MG63 (cell line): ENCODE results near the gene STK39. TPM values are rescaled to one million over a fixed set of nuclear protein-coding genes. Genes with fewer than 3 reads are reported as not detected.
"Not testable (repeated sequence)": the region's sequence is repeated elsewhere in the genome, so short reads cannot be mapped to it uniquely, and the experiment has no call there.

ENCODE experiments used
- DNase-seq: peaks from one replicate; pipeline ENCODE4 v3.0.0-alpha.2; 2020
- H3K27me3 ChIP-seq: fragments of 250-450 bp; sonication (Bioruptor Pico); 2 replicates; pipeline ENCODE4 v1.5.1; 2020; ENCODE audit warnings: mild to moderate bottlenecking, moderate library complexity
- H3K36me3 ChIP-seq: fragments of 250-450 bp; sonication (Bioruptor Pico); 2 replicates; pipeline ENCODE4 v1.5.1; 2020; ENCODE audit warnings: mild to moderate bottlenecking, moderate library complexity
- H3K4me3 ChIP-seq: fragments of 250-450 bp; sonication (Bioruptor Pico); 2 replicates; pipeline ENCODE4 v1.5.1; 2020; ENCODE audit warnings: mild to moderate bottlenecking, moderate library complexity
- H3K9me3 ChIP-seq: fragments of 250-450 bp; sonication (Bioruptor Pico); 2 replicates; pipeline ENCODE4 v1.5.1; 2020; ENCODE audit warnings: mild to moderate bottlenecking, moderate library complexity
- total RNA-seq: library from RNA; depleted of rRNA; stranded (reverse); fragments of >200 nt; shearing (Covaris generic); gene quantifications from 2 replicates; pipeline ENCODE4 v1.2.3, GENCODE V29; 2014; ENCODE audit warnings: low replicate concordance

STK39 gene
- total RNA-seq, 1 experiment from 2014 or later, result 28.1 TPM

DNA sequence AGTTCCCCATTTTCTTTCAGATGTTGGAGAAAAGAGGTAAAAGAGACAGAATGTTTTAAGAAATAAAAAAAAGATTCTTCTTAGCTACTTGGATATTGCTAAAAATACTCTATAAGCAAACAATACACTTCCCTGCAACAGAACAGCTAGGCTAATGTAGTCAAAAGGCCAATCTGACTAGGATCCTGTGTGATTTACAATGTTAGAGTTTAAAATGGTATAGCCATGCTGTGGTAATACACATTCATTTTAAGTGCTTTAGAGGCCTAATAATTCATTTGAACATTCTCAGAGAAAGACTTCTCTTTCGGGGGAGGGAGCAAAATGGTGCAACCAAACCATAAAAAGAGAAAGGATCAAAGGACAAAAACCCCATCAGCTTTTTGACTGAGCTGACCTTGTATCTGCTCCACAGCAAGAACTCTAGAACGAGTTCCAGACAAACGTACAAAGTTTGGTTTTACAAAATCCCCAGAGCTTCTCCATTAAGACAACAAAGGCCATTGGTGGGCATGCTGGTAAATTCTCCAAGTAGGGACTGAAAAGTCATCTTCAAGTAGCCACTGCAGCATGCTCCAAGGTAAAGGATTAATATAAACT is 200.2 kb downstream of the STK39 start:
- no peaks in the 10 kb centered on the region for H3K27me3 ChIP-seq
- no peak overlapping the region for H3K4me3 ChIP-seq
- no peaks in the 10 kb centered on the region for H3K9me3 ChIP-seq
- DNase-seq, result no peak
- H3K36me3 ChIP-seq, result peaks cover 2% of the 10 kb centered on the region; the same call in 1 of the 2 replicates

- H3K36me3 ChIP-seq, result peaks cover 4% of the 10 kb centered on the region; the same call in 1 of the 2 replicates
- no peak overlapping the region for H3K4me3 ChIP-seq
- H3K9me3 ChIP-seq, result no peaks in the 10 kb centered on the region
- no peak for DNase-seq
- no peaks in the 10 kb centered on the region for H3K27me3 ChIP-seq
Observed at GRCh38 chr2:168044579-168044978, 202.8 kb downstream of the STK39 start.

DNA sequence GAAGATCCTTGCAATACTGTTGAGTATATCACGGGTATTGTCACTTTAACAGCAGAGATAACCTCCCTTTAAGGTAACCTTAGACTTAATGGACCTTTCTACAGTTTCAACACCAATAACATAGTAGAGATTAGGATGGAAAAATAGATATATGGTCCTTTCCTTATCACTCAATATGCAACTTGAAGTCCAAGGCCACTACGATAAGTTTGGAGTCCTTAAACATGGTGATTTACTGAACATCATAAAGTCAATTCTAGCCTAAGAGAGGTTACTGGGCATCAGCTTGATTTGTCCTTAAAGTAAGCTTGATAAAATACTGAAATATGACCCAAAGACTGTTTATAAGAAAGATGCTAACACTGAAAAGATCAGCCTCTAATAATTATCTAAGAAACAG is 203.2 kb downstream of the STK39 start:
- H3K4me3 ChIP-seq, result no peak overlapping the region
- no peak for DNase-seq
- H3K9me3 ChIP-seq, result no peaks in the 10 kb centered on the region
- peaks cover 4% of the 10 kb centered on the region; the same call in 1 of the 2 replicates for H3K36me3 ChIP-seq
- H3K27me3 ChIP-seq, result no peaks in the 10 kb centered on the region

GRCh38 chr2:168042127-168042824 is 205.1 kb downstream of the STK39 start:
- H3K27me3 ChIP-seq, H3K4me3 ChIP-seq, H3K9me3 ChIP-seq, H3K36me3 ChIP-seq, DNase-seq: not testable (repeated sequence)

- no peak for DNase-seq
- H3K36me3 ChIP-seq, result peaks cover 7% of the 10 kb centered on the region; the same call in 1 of the 2 replicates
- no peaks in the 10 kb centered on the region for H3K27me3 ChIP-seq
- H3K4me3 ChIP-seq, result no peak overlapping the region
- H3K9me3 ChIP-seq, result no peaks in the 10 kb centered on the region
Observed at GRCh38 chr2:168039881-168040280, 207.5 kb downstream of the STK39 start.

DNA sequence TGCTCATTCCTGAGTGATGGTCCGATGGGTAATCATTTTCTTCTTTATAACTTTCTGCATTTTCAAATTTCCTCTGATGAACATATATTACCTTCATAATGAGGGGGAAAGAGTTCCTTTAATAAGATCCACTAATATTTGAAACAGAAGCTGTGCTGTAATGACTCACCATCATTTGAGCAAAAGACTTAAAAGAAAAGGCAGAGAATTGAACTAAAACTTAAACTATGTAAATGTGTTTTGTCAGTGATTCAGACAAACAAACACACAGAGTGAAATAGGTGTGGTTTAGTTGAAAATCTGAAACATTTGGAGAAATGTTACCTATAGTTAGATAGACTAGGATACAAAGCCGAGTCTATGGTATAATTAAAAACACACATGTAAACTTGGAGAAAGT is 209.6 kb downstream of the STK39 start:
- H3K9me3 ChIP-seq, result no peaks in the 10 kb centered on the region
- no peaks in the 10 kb centered on the region for H3K27me3 ChIP-seq
- DNase-seq, result no peak
- peaks cover 7% of the 10 kb centered on the region; the same call in 1 of the 2 replicates for H3K36me3 ChIP-seq
- H3K4me3 ChIP-seq, result no peak overlapping the region

DNA sequence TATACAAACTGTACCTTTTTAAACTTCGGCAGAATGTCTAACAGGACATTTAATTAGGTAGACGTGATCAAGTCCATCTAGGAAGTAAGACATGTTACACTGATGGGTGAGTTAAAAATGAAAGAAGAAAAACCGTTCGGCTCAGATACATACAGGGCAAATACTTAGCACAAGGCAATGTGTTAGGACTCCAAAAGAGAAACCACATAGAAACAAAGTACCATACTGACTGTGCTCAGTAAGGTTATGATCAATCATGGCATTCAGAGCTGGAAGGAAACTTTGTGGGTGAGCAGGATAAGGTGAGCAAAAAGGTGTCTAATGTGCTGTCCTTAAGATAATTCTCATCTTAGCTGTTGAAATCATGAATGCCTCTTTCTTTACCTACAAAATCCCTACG is 211.9 kb downstream of the STK39 start:
- Histone ChIP-seq H3K9me3 (no peaks in the 10 kb centered on the region), H3K4me3 (no peak overlapping the region)
- no peak for DNase-seq

GRCh38 chr2:168034616-168035015 is 212.8 kb downstream of the STK39 start:
- H3K27me3 ChIP-seq, result no peaks in the 10 kb centered on the region
- H3K36me3 ChIP-seq, result peaks cover 3% of the 10 kb centered on the region; the same call in 1 of the 2 replicates
- H3K9me3 ChIP-seq, result no peaks in the 10 kb centered on the region
- DNase-seq, result no peak
- H3K4me3 ChIP-seq, result no peak overlapping the region

More for the DNA sequence above, 211.9 kb downstream of the STK39 start:
- Histone ChIP-seq H3K27me3 (no peaks in the 10 kb centered on the region), H3K36me3 (peaks cover 3% of the 10 kb centered on the region; the same call in 1 of the 2 replicates)

DNA sequence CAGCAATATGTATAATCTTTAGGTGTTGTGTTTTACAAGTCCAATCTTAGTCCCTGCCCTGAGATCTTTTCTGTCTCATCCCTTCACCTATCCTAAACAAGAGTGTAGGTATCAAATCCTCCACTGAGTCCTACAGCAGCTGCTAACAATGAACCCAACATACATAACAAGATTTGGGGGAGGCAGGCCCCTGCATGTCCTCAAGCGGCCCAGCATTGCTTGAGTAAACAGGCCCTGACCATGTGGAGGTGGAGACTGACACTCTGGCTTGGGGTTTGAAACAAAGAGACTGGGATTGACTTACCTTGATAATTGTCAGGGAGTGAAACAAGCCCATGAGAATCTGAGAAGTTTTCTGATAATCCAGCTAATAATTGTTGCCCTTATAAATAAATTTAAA is 213.4 kb downstream of the STK39 start:
- Histone ChIP-seq H3K36me3 (peaks cover 3% of the 10 kb centered on the region; the same call in 1 of the 2 replicates), H3K9me3 (no peaks in the 10 kb centered on the region), H3K27me3 (no peaks in the 10 kb centered on the region)

GRCh38 chr2:168032091-168032490 is 215.3 kb downstream of the STK39 start:
- DNase-seq, result no peak
- H3K9me3 ChIP-seq, result no peaks in the 10 kb centered on the region
- peaks cover 3% of the 10 kb centered on the region; the same call in 1 of the 2 replicates for H3K36me3 ChIP-seq
- no peak overlapping the region for H3K4me3 ChIP-seq
- H3K27me3 ChIP-seq, result no peaks in the 10 kb centered on the region

More for the DNA sequence above, 213.4 kb downstream of the STK39 start:
- DNase-seq, result no peak
- H3K4me3 ChIP-seq, result no peak overlapping the region

GRCh38 chr2:168030862-168031624 is 216.4 kb downstream of the STK39 start:
- H3K27me3 ChIP-seq, result no peaks in the 10 kb centered on the region
- peaks cover 3% of the 10 kb centered on the region; the same call in 1 of the 2 replicates for H3K36me3 ChIP-seq
- DNase-seq, result no peak
- no peaks in the 10 kb centered on the region for H3K9me3 ChIP-seq
- no peak overlapping the region for H3K4me3 ChIP-seq

GRCh38 chr2:168029071-168029470 is 218.3 kb downstream of the STK39 start:
- no peaks in the 10 kb centered on the region for H3K9me3 ChIP-seq
- no peaks in the 10 kb centered on the region for H3K36me3 ChIP-seq
- DNase-seq, result no peak
- H3K4me3 ChIP-seq, result no peak overlapping the region
- H3K27me3 ChIP-seq, result no peaks in the 10 kb centered on the region

GRCh38 chr2:168028362-168028761 is 219.0 kb downstream of the STK39 start:
- H3K4me3 ChIP-seq, result no peak overlapping the region
- no peaks in the 10 kb centered on the region for H3K36me3 ChIP-seq
- DNase-seq, result no peak
- no peaks in the 10 kb centered on the region for H3K9me3 ChIP-seq
- H3K27me3 ChIP-seq, result no peaks in the 10 kb centered on the region

DNA sequence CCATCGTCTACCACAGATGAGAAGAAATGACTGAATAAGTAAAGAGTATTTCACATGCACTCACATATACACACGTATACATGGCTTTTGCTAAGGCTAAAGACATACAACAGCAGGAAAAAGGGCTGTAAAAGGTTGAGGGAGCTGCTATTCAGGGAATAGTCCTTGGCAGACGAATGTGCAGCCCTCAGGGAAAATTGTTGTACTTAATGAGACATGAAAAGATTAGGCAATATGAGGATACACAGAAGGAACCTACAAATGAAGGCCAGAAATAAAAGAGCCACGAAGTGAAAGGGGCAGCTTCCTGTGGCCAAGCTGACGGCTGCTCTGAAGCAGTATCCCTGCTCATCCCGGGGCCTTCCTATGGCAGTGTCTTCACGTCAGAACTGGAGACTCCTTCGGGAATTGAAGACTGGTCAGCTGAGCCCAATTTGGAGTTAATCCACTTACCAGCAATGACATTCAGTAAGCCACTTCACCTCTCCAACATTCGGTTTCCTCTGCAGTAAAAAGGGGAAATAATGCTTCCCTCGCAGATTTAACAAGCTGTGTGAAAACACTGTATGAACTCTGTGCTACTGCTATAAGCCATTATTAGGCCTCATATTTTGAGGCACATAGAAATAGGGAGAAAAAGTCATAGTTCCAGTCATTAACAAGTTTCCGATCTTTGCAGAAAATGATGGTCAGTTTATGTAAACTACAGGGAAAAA is 221.8 kb downstream of the STK39 start:
- Histone ChIP-seq H3K36me3 (no peaks in the 10 kb centered on the region), H3K27me3 (no peaks in the 10 kb centered on the region), H3K9me3 (no peaks in the 10 kb centered on the region), H3K4me3 (no peak overlapping the region)
- DNase-seq, result no peak

DNA sequence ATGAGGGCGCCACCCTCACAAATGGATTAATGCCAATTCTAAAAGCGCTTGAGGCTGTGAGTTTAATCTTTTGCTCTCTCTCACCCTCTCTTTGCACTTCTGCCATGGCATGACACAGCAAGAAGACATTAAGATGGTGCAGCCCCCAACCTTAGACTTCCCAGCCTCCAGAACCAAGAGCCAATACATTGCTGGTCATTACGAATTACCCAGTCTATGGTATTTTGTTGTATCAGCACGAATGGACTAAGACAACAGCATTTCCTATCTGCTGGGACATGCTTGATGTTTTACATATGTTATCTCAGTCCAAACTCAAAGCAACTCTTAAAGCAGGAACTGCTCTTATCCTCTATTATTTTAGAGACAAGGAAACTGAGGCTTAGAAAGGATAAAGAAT is 222.9 kb downstream of the STK39 start:
- H3K4me3 ChIP-seq, result no peak overlapping the region

GRCh38 chr2:168021800-168022587 is 225.4 kb downstream of the STK39 start:
- DNase-seq, result no peak
- H3K9me3 ChIP-seq, result no peaks in the 10 kb centered on the region
- no peaks in the 10 kb centered on the region for H3K36me3 ChIP-seq

More for the DNA sequence above, 222.9 kb downstream of the STK39 start:
- DNase-seq, result no peak
- Histone ChIP-seq H3K9me3 (no peaks in the 10 kb centered on the region), H3K27me3 (no peaks in the 10 kb centered on the region), H3K36me3 (no peaks in the 10 kb centered on the region)

More at GRCh38 chr2:168021800-168022587, 225.4 kb downstream of the STK39 start:
- Histone ChIP-seq H3K27me3 (no peaks in the 10 kb centered on the region), H3K4me3 (no peak overlapping the region)
